Activated effector memory CD4-positive, alpha-beta T cell treated with Interleukin-2 at 50 U/mL for 16 hours (primary cell): Measurements from ENCODE around the gene ADARB1.

ENCODE experiments used
- DNase-seq: peaks from one replicate; pipeline ENCODE4 v3.0.0-alpha.2; 2020

Gene ADARB1

GRCh38 chr21:45078371-45078770, 4.0 kb downstream of the ADARB1 start:
- DNase-seq: no peak

GRCh38 chr21:45078877-45079281, 4.5 kb downstream of the ADARB1 start:
- DNase-seq: peak; percentile 67

- no peak for DNase-seq
Measured at GRCh38 chr21:45079351-45079750, 5.0 kb downstream of the ADARB1 start.

GRCh38 chr21:45080232-45080631, 5.9 kb downstream of the ADARB1 start:
- DNase-seq: no peak

DNA sequence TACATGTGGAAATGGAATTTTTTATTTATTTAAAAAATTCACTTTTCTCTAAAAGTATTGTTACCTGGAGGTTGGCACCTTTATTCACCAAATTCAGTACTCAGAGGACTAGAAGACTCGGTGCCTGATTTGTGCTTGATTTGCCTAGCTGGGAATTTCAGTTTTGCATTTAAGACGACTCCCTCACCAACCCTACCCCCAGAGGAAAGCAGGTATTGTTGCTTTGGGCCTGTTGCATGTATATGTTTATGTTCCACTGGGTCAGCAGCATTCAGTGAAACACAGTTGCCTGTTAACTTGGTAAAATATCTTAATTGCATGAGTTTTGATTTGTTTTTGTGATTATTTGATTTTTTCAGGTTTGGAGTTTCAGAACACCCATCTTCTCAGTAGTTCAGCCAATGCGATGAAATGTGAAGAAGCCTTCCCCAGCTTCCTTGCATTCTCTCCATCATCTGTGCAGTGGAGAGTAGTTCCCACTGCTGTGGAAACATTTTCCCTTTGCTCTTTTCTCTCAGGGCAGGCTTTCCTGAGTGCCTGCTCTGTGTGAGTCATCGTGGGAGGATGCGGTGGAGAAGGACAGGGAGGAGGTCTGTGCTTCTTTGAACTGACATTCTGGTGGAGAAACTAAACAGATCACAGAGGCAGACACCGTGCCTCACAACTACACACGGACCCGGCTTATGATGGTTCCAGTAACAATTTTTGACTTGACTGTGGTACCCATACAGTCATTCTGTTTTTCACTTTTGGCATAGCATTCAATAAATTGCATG, 6.4 kb downstream of the ADARB1 start:
- DNase-seq: peak; percentile 34

- no peak for DNase-seq
Measured at GRCh38 chr21:45081636-45082035, 7.3 kb downstream of the ADARB1 start.

DNA sequence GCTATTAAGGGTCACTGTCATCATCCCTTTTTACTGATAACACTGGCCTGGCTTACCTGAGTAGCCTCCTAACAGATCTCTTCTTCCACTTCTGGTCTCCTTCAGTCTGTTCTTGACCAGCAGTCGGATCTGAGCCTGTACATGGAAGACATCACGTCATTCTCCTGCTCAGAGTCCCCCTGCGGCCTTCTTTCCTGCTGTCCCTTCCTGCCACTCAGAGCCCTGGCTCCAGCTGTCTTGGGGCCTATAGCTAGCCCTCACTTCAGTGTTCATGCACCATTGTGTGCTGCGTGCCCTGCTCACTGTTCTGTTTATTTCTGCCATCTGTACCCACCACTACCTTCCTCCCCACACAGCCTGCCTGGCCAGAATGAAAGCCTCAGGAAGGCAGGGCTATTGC, 8.4 kb downstream of the ADARB1 start:
- DNase-seq: no peak

GRCh38 chr21:45084121-45084520, 9.7 kb downstream of the ADARB1 start:
- no peak for DNase-seq

- DNase-seq: no peak
Measured at GRCh38 chr21:45084881-45085536, 10.6 kb downstream of the ADARB1 start.

- no peak for DNase-seq
Measured at GRCh38 chr21:45085700-45086099, 11.3 kb downstream of the ADARB1 start.

- no peak for DNase-seq
Measured at GRCh38 chr21:45086337-45086958, 12.1 kb downstream of the ADARB1 start.

GRCh38 chr21:45087022-45087823, 12.8 kb downstream of the ADARB1 start:
- DNase-seq: no peak

DNA sequence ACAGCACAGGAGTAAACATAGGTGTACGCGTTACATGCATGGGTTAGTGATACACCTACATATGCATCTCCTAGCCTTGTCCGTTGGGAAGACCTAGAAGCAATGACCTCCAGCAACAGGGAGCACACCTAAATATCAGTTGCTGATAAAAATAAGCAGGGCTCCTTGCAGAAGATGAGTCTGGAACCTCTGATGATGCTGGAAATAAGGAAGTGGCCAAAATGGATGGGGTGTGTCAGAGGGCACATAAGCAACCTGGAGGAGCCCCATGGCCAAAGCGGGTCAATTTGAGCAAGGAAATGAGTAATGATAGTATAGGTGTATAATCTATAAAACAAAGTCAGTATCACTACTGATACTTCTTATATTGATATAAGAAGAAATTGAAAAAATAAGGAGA, 13.7 kb downstream of the ADARB1 start:
- no peak for DNase-seq

DNA sequence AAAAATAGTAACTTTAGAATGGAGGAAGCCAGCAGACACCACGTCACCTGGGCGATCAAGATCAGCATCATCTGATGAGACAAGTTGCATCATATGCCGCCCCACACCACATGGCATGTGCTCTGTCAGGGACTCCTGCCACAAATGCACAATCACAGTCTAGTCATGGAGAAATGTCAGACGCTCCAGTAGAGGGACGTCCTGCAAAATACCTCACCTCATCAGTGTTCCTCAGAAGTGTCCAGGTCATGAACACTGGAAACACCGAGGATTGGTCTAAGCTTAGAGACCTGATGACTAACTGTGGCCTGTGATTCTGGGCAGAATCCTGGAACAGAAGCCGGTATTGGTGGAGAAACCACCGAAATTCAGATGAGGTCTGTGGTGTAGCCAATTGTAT, 14.3 kb downstream of the ADARB1 start:
- DNase-seq: no peak

DNA sequence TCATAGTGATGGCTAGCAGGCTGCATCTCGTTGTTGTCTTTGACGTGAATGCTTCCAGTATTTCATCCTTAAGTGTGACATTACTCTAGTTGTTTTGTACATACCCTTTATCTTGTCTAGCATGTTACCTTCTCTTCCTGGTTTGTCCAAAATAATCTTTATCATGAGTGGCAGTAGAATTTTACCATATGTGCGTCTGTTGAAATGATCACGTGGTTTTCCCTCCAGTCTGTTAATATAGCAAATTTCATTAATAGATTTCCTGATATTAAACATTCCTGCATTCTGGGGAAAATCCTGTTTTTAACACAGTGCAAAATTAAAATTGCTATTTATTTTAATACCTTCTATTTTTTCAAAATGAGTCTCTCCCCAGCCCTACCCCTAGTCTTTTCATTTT, 15.6 kb downstream of the ADARB1 start:
- no peak for DNase-seq

DNA sequence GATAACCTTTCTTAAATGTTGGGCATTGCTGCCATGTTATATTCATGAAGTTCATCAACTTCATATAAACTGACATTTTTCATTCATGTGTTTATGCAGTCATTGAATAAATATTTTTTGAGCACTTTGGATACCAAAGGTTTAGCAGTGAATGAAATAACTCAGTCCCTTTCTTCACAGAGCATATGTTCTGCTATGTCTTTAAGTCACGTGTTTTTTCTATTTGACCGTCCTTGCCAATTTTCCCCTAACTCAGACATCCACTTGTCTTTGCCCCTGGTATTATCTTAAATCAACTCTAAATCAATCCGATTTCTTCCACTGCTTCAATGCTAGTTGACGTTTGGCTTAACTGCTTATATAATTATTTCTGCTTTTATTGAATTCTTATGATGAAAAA, 16.6 kb downstream of the ADARB1 start:
- DNase-seq: no peak

DNA sequence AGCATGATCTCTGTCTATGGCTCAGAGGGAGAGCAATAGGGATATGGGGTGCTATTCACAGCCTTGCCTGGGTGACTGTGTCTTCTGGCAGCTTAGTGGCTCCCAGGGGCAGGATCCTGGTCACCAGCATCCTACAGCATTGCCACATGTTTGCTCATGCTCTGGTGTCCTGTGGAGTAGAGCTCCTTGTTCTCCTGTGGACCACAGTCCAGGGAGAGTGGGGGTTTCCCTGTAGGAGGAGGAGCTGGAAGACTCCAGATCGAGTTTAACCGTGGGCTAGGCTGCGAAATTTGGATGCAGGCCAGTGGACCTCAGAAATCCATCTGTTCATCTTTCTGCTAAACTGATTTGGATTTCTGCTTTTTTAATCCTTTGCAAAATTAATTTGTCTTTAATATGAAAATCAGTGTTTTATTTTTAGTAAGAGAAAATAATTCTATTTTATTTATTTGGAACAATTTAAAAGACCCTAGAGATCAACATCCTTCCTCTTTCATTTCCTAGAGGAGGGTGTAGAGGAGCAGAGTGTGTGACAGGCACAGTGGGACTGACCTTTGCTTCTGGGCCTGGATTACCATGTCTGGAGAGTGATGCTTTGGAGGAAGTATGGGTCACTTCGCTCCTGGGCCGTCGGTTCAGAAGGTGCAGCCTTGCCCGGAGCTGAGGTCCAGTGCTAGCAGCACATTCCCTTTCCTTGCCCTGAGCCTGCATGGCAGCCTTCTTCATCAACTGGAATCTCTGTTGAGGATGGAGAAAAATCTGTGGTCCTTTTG, 17.4 kb downstream of the ADARB1 start:
- DNase-seq: no peak

- DNase-seq: no peak
Measured at GRCh38 chr21:45093035-45093532, 18.7 kb downstream of the ADARB1 start.

DNA sequence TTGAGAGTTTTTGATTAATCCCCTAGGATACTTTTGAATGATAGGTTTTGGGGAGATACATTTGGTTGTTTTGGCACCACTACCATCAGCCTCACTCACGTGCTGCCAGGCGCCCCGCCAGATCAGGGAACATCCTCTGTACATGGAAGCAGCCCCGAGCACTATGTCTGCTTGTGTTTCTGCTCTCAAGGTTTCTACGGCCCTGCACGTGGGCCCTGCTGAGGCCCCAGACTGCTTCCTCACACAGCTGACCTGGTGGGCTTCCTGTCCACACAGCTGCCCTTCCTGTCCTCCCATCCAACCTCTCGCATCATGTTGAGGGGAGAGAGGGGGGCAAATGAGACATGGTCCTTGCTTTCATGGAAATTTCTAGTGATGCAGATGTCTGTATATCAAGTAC, 20.0 kb downstream of the ADARB1 start:
- DNase-seq: no peak

DNA sequence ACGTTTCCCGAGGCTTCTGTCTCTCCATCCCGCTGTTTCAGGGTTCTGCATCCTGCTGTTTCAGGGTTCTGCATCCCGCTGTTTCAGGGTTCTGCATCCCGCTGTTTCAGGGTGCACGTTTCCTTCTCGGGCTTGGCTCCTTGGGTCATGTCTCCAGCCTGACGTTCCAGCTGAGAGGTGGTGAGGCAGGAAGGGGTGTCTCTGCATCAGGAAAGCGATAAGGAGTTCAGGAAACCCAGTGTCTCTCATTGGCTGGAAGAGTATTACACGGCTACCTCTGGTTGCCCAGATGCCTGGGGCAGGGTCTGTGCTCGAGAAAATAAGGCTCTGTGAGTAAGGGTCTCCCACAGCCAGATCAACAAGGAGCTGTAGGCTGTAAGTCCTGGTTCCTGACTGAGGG, 21.1 kb downstream of the ADARB1 start:
- DNase-seq: no peak

DNA sequence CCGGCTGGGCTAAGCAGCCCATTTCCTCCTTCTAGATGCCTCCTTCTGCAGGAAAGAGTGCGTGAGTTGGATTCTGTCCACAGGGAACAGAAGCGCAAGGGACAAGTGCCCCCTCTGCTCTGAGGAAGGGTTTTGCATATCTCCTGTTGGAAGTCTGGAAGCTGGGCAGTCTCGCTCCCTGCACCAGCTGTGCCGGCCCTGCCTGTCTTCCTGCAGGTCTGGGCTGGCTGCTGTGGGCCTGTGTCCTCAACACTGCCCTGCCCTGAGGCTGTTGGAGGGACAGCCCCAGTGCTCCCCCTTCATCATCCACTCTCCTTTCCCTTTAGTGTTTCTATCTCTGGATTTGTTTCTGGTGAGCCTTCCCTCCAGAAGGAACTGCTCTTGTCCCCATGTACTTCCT, 21.8 kb downstream of the ADARB1 start:
- DNase-seq: no peak

GRCh38 chr21:45097827-45098387, 23.5 kb downstream of the ADARB1 start:
- no peak for DNase-seq
